SIG-M5 treated with dmso at 0.1 percent for 504 hours (cell line): Measurements from ENCODE around the gene PCDH15.

Experiments
- DNase-seq: peaks from one replicate; lab custom pipeline; 2025; ENCODE audit not compliant: unreplicated experiment; lab: John Stamatoyannopoulos, UW

The PCDH15 gene

DNA sequence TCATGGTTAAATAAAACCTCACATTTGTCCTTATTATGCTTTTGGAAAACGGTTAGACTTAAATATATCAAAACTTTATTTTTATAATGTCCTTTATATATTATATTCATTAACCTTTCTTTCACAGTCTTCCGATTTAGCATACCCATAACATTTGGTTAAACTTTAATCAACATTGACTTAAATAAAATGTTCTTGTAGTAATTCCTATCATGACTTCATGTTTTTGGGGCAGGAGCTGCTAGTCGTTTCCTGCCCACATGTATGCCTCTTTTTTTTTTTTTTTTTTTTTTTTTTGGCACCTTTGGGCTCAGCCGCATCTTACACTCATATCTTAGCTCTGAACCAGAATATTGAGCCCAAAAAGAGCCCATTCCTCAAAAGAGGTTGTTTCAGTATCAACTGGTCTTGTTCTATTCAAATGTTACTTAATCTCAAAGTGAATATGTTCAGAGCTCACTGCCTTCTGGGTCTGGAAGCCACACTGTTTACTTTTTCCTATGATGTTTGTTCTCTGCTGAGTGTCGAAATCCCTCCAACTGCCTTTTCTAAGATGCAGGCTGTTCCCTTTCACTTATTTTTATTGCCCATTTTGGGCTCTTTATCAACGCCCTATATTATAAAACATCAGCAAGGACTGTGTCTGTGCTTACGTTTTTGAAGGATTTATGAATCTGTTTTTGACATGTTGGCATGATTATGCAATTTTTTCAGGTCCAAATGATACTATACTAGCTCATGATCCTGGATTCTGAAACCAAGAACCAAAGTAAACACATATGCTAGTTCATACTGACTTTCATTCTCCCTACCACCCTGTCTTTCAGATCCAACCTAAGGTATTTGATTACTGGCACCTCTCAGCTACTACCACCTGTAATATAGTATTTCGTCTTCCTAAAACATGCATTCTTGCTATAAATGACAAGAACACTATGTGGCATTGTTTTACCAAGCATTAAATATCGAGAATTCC, 914.4 kb downstream of the PCDH15 start:
- DNase-seq: no peak

DNA sequence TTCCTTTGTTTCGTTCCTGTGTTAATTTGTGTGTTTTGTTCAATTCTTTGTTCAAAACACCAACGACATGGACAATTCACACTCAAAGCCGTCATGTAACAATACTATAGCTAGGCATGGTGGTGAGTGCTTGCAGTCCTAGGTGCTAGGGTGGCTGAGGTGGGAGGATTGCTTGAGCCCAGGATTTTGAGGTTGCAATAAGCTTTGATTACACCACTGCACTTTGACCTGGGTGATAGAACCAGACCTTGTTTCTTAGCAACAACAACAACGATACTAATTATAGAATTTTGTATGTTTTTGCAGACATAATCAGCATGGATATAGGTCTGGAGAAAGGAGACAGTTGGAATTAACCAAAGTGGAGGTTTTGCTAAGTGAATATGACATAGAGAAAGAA, 936.2 kb downstream of the PCDH15 start:
- no peak for DNase-seq

DNA sequence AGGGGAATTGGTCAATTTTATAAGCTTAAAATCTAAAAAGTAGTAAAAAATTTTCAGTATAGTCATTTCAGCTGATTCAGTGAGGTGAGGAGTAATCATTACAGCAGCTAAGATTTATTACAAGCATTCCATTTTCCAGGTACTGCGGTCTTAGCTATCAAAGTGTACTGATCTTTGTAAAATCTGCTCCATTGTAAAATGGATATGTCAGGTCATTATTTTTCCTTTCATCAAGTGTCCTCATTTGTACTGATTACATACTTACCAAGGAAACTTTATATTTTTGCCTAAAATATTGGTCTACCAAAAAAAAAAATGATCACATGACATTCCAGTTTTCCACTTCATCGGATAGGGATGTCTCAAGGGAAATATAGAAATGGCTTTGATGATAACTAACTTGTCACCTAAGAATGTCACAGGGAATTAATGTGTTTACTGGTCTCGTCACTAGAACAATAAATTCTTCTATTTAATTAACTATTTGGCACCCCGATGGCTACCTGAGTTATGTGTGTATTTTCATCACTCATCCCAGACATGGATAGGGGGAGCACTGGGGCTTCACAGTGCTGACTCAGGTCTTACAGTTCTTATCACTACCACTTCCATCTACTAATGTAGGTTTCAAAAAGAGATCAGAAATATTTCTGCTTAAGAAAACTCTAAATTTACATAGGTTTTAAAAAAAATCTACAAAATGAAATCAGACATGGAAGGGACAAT, 948.4 kb downstream of the PCDH15 start:
- DNase-seq: no peak

DNA sequence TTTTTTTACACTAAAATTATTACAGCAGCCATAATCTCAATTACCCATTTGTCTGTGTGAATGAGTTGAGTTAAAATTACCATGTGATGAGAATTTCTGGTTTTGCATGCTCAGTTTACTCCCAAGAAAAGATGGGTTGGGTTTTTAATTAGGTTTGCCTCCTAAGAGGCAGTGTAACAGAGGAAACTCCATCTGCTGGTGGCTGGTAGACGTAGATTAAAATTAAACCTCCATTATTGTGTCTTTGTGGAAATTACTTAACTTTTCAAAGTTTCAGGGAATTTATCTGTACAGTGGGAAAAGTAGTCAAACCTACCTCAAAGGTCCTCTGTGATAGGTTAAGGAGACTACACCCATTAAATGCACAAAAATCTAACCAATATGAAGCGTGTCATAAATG, 954.2 kb downstream of the PCDH15 start:
- DNase-seq: no peak

DNA sequence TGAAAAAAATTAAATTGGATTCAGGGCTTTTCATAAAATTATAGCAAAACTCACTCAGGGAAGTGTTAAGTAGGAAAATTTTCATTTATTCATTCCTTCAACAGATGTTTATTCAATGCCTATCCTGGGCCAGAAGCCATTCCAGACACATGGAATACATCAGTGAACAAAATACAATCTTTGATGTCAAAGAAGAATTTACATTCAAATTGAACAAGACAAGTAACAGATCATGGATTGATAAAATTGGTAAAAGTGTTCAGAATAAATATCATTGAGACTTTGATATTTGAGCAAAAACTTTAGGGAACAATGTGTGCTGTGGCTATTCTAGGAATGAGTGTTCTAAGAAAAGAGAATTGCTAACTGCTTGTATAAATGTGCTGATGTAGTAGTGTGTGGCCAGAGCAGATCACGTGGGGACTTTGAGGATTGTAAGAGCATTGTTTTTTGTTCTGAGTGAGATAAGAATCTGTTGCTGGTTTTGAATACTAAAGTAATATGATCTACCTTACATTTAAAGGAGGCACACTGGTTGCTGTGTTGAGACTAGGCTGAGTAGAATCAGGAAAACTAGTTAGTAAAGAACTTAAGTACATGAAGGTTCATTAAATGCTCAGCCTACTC, 957.2 kb downstream of the PCDH15 start:
- no peak for DNase-seq

DNA sequence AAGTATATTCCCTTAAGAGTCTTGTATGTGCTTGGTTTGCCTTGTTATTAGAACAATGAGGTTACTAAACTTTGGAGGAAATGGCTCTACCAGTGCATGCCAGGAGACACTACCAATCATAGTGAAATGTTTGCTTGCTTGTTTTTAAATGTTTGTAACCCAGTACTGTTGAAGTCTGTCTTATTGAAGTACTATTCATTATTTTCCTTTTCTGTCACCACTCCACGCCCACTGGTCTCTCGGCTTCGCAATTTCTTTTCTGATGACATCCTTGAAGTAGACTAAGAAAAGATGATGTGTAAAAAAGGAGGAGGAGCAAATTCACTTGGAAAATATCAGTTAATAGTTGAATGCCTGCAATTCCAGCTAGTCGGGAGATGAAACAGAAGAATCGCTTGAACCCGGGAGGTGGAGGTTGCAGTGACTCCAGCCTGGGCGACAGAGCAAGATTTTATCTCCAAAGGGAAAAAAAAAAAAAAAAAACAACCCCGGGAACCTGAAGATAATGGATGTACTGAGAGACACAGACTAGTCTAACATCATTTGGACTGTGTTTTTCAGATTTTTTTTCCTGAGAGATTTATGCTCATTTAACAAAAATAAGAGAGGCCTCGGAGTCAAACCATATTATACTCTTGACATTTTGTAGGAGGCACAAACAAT, 959.4 kb downstream of the PCDH15 start:
- no peak for DNase-seq

DNA sequence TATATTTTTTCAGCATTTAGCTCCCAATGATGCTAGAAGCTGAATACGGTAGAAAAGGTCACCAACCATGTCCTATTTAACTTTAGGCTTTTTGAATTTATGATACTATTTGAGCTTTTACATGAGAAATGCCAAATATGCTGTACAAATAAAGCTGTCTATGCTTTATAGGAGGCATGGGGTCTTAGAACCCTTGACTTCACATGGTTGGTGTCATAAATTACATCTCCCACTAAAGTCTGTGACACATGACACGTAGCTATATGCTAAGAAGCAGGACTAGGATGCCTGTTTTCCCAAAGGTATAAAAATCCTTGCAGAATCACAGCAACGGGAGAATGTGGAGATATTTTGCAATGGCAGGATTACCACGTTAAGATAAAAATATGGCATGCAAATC, 960.4 kb downstream of the PCDH15 start:
- DNase-seq: no peak

DNA sequence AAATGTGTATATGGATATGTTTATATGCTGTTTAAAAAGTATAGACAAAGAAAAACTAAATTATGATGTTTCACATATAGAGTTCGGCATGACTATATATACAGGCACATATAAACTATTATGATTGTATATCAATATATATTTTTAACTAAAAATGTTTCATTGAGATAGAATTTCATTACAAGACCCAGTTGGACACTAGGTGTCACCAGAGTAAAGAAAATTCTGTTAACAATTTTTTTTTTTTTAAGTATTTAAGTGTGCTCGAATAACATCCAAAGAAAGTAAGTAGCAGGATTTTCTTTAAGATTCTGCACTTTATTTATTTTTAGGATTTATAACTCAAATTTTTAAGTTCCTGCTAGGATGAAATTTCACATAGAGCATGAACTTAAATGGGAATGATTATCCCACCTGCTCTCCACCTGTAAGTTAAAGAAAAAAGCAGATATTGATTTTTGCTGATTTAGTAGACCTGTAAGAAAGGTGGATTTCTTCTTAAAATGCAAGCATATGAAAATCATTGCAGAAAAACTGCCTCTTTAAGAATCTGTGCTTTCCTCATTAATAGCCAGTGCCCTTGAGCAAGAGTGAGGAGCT, 961.5 kb downstream of the PCDH15 start:
- DNase-seq: no peak

DNA sequence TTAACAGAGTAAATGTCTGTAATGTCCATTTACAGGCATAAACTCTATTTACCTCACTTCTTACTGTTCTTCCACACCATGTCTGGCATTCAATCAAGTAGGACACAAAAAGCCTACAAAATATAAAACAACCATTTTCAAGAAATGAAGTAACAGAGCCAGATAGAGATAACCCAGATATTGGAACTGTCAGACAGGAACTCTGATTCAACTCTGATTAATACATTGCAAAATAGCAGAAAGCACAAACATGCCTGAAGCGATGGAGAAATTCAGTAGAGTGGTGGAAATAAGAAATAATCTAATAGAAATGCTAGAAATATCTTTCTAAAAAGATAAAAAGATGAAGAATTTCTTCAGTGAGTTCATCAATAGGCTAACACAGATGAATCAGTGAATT, 964.4 kb downstream of the PCDH15 start:
- DNase-seq: no peak

DNA sequence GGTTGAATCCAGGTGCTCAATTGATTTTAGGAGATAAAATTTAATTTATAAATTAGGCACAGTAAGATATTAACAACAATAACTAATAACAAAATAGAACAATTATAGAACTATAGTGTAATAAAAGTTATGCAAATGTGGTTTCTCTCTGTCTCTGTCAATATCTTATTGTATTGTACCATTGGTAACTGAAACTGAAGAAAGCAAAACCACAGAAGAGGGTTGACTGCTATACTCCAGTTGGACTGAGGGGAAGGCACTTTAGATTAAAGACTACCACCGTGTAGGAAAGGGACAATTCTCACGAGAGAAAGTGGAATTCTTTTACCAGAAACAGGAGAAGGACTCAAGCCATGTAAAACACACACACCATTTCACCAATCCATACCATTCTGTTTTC, 967.1 kb downstream of the PCDH15 start:
- DNase-seq: no peak

DNA sequence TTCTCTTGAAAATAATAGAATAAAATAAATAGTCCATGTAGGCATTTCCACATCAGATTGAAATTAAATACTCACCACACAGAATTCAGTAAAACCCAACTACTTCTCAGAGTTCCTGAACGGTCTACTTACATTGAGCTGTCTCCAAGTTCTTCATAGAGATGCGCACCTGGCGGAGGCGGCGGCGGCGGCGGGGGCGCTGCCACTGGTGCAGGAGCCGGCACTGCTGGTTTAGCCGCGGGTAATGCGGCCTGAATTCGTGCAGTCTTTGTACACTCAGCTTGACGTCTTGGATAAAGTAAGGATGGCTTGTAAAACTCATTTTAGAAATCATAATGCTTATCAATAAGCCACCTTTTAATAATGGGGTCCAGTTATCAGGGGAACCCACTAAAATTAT, 973.8 kb downstream of the PCDH15 start:
- DNase-seq: no peak

DNA sequence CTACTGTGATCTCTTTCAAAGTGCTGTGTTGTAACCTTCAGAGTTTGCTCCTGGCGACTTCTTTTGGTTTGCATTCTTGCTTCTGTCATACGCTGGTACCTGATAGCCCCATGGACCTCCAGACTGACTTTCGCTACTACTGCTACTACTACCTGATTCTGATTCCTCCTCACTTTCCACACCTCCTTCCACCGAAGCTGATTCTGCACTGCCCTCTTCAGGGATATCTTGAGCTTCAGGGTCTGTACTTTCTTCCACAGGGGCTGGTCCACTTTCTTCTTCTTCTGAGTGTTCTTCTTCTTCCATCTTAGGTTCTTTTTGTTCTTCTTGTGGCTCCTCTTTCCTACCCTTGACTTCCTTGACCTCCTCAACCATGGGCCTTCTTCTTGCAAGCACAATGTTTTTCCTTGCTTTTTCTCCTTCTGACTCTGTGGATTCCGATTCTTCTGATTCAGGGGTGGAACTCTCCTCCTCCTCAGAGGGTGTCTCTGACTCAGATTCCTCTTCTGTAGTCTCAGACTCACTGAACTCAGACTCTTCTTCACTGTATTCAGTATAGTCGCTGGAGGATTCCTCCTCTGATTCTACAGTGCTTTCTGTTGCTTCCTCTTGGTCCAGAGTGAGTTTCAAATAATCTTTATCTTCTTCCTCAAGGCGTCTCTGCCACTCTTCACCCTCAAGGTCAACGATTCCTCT, 992.2 kb downstream of the PCDH15 start:
- DNase-seq: no peak

DNA sequence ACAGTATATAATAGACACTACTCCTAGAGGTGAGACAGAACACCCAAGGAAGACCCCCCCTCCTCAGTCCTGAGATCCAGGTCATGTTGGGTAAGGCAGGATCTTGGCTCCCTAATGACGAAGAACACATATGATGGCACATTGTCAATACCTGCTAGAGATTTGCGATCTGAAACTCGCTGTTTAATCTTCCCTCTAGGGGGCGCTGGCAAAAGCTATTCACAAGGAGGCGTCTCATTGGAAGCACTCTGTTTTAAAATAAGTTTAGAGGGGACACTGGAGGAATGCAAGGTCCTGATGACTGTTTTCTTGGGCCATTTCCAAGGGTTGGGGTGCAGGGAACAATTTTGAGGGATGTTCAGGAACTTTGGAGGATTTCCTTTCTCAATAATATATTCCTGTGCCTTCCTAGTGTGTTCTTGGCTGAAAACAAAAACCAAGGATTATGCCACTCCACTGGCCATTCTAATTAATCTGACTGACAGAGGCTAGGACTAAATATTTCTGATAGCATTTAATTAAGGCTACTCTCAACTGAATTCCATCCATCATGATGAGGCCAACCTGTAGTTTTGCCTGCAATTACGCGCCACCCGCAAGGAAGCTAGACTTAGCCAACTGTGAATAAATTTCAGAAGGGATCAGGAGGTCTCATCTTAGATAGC, 1014.7 kb downstream of the PCDH15 start:
- DNase-seq: no peak

DNA sequence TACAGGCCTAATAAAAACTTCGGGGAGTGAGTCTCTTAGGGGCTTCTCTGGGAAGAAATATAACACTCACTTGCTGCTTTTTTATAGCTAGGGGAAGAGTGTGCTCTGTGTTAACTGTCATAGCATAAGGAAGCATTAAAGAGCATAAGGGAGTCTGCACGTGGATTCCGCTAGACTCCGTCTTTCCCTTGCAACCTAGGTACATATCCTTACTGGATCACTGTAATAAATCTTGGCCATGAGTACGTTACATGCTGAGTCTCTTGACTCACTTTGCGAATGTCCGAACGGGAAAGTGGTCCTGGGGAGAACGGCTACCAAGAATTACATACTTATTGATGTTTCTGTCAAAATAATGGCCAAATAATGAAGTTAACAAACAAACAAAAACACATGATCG, 1029.3 kb downstream of the PCDH15 start:
- no peak for DNase-seq

DNA sequence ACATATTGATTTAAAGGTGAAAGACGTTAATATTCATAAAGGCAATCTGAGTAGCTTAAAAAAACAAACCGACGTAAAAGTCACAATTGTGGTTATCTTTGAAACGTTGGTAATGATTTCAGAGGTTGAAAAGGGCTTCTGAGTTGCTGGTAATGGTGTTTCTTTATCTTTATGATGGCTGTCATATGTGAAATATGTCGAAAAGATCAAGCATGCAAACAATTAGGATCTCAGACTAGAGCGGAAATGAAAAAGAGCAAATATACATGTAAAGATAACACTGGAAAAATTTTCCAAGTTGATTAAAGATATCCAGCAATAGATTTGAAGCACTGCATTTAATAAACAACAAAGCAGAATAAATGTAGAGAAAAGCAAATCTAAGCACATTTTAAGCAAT, 1030.1 kb downstream of the PCDH15 start:
- DNase-seq: no peak

DNA sequence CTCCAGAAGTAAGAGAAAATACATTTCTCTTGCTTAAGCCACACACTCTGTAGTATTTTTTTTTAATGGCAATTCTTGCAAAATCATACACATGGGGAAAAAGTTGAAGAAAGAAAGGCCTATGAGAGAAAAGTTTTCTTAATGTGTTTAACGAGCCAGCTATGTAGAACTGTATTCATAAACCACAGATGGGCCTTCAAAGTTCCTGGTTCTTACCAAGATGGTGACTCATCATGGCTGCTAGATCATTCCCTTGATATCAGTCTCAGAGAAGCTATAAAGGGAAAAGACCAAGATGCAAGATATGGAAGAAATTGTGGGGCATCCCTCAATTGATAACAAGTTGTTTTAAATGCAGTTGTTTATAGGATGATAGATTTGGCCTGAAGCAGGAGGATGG, 1035.7 kb downstream of the PCDH15 start:
- no peak for DNase-seq

DNA sequence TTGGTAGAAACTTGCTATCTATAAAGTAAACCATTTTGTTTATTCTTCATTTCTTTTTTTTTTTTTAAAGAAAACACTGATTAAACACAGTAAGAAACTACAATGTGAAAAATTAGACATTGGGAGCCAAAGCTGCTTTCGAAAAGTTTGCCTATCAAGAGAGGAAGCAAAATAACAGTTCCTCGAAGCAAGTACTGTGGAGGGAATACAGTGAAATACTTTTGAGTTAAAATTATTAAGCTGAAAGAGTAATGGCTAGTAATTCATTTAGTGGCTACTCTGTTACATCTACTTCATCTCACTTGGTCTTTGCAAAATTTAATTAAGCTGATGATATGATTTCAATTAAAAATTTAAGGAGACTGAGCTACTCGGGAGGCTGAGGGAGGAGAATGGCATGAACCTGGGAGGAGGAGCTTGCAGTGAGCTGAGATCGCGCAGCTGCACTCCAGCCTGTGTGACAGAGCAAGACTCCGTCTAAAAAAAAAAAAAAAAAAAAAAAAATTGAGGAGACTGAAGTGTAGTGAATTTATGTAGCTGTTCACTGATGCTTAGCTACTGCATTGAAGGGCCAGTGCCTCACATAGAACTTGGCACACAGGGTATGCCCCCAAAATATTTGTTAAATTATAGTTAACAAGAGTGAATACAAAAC, 1046.3 kb downstream of the PCDH15 start:
- DNase-seq: no peak
